SK-N-MC (cell line): ENCODE measurements around the gene SLC5A2.

Experiments
- DNase-seq: peaks from one replicate; pipeline ENCODE4 v3.0.0-alpha.2; 2011; ENCODE audit warnings: low read depth, low spot score
- H3K27ac ChIP-seq: fragments of 200-600 bp; sonication (generic); 2 replicates; pipeline ENCODE4 v1.5.1; 2016; ENCODE audit warnings: mixed run types
- H3K36me3 ChIP-seq: fragments of 200-600 bp; sonication (generic); 2 replicates; pipeline ENCODE4 v1.6.1; 2017; ENCODE audit warnings: antibody characterized with exemption, low read length, mixed read lengths; ENCODE audit not compliant: insufficient read depth
- H3K4me3 ChIP-seq: fragments of 200-600 bp; sonication (generic); 2 replicates; pipeline ENCODE4 v1.5.1; 2016
- H3K9ac ChIP-seq: fragments of 200-600 bp; sonication (generic); 2 replicates; pipeline ENCODE4 v1.8.0; 2017; ENCODE audit warnings: mixed run types, mixed read lengths; ENCODE audit not compliant: insufficient read length
- H3K9me3 ChIP-seq: fragments of 200-600 bp; sonication (generic); 2 replicates; pipeline ENCODE4 v1.6.1; 2017; ENCODE audit warnings: low read depth, mild to moderate bottlenecking, antibody characterized with exemption, low read length, moderate library complexity, mixed read lengths
- EZH2 ChIP-seq: fragments of 200-600 bp; sonication (generic); IDR thresholded peaks from one replicate; pipeline ENCODE4 v1.6.1; 2017; ENCODE audit warnings: antibody characterized with exemption
- FOXP2 ChIP-seq: optimal IDR thresholded peaks from 2 replicates; pipeline ENCODE3; 2011; ENCODE audit warnings: mild to moderate bottlenecking, moderate library complexity; ENCODE audit not compliant: insufficient read depth; ENCODE audit errors: extremely low read length, control extremely low read depth
- POLR2AphosphoS5 ChIP-seq: IDR thresholded peaks from 2 replicates; pipeline ENCODE4 v1.6.1; 2012; ENCODE audit warnings: mild to moderate bottlenecking, low read depth, low read length, borderline replicate concordance

Gene SLC5A2

DNA sequence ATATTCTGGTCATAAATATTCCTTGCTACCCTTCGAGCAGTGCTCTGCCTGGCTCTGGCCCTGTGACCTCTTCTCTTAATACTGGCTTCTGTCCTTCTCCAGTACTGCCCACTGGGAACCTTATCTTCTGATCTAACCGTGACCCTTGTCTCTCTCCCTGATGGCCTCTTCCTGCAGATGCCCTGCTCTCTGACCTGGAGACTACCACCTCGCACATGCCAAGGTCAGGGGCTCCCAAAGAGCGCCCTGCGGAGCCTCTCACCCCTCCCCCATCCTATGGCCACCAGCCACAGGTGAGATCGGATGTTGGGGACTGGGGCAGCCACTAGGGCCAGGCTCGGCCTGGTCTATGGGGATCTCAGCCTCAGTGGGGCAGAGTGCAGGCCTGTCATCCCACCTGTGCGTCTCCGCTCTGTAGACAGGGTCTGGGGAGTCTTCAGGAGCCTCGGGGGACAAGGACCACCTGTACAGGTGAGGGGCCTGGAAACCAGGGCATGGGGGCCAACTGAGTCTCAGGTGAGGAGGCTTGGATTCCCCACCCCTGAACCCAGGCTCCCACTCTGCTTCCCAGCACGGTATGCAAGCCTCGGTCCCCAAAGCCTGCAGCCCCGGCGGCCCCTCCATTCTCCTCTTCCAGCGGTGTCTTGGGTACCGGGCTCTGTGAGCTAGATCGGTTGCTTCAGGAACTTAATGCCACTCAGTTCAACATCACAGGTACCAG lies 9.5 kb upstream of the SLC5A2 start:
- no peak overlapping the region for H3K4me3 ChIP-seq
- H3K9me3 ChIP-seq = no peaks in the 10 kb centered on the region
- no peak overlapping the region for H3K27ac ChIP-seq
- H3K36me3 ChIP-seq = no peaks in the 10 kb centered on the region
- no peak overlapping the region for H3K9ac ChIP-seq
- no peak for DNase-seq
- TF ChIP-seq POLR2AphosphoS5 = no peak
- TF ChIP-seq FOXP2 = no peak
- TF ChIP-seq EZH2 = no peak

DNA sequence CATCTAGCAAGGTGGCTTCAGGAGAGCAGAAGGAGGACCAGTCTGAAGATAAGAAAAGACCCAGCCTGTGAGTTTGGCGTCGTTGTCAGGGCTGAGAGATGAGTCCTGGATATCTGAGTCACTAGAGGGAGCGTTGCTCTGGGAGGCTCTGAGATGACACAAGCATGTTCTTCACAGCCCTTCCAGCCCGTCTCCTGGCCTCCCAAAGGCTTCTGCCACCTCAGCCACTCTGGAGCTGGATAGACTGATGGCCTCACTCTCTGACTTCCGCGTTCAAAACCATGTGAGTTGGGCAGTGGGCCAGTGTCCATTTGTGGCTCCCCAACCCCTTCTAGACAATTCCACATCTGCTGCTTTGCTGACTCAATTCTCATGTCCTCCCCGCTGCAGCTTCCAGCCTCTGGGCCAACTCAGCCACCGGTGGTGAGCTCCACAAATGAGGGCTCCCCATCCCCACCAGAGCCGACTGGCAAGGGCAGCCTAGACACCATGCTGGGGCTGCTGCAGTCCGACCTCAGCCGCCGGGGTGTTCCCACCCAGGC lies 8.7 kb upstream of the SLC5A2 start:
- Histone ChIP-seq H3K4me3 (no peak overlapping the region), H3K9ac (no peak overlapping the region), H3K36me3 (no peaks in the 10 kb centered on the region), H3K27ac (no peak overlapping the region), H3K9me3 (no peaks in the 10 kb centered on the region)
- no peak for DNase-seq
- TF ChIP-seq FOXP2 (no peak), EZH2 (no peak), POLR2AphosphoS5 (no peak)

DNA sequence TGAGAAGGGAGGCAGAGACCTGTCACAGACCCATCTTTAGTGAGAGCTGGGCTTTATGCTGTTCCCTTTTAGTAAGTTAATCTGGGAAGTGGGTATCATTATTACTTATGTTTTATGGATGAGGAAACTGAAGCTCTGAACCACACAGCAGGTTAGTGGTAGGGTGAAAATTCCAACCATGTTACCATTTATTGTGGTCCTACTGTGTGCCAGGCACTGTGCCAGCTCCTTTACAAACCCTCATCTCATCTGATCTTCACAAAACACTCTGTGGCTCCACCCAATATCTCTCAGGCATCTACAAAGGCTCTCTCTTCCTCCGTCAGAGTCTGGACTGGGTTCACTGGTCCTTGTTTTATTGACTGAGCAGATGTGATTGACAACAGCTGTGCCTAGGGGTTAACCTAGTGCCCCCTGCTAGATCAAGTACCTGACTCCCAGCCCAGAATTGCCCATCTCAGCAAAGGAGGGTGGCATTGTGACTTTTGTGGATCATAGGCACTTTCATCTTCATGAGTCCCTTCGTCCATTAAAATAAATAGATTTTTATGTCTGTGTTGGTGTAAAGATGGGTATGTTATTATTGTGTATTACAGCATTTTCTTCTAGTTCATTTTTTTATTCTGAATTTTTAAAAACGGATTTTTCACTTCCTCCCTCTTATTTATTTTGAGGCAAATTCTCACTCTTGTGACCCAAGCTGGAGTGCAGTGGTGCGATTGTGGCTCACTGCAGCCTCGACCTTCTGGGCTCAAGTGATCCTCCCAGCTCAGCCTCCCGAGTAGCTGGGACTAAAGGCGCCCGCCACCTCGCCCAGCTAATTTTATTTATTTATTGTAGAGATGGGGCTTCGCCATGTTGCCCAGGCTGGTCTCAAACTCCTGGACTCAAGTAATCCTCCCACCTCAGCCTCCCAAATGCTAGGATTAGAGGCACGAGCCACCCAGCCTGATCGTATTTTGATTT lies 7.9 kb upstream of the SLC5A2 start:
- no peak overlapping the region for H3K27ac ChIP-seq
- no peak overlapping the region for H3K4me3 ChIP-seq
- H3K36me3 ChIP-seq = no peaks in the 10 kb centered on the region
- H3K9me3 ChIP-seq = no peaks in the 10 kb centered on the region
- no peak for DNase-seq
- no peak for TF ChIP-seq EZH2
- no peak for TF ChIP-seq FOXP2
- no peak overlapping the region for H3K9ac ChIP-seq

DNA sequence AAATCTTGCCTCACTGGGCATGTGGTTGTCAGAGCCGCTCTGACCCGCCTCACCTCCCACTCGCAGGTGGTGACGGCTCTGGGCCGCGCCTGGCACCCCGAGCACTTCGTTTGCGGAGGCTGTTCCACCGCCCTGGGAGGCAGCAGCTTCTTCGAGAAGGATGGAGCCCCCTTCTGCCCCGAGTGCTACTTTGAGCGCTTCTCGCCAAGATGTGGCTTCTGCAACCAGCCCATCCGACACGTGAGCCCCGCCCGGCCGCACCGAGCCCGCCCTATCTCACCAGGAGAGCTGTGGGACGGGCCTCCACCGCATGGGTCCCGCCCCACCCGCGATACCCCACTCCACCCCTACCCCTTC lies 7.0 kb upstream of the SLC5A2 start:
- TF ChIP-seq EZH2 (no peak), POLR2AphosphoS5 (no peak), FOXP2 (no peak)
- no peaks in the 10 kb centered on the region for H3K9me3 ChIP-seq
- H3K9ac ChIP-seq = no peak overlapping the region
- H3K36me3 ChIP-seq = no peaks in the 10 kb centered on the region
- no peak overlapping the region for H3K4me3 ChIP-seq
- no peak for DNase-seq
- H3K27ac ChIP-seq = no peak overlapping the region

DNA sequence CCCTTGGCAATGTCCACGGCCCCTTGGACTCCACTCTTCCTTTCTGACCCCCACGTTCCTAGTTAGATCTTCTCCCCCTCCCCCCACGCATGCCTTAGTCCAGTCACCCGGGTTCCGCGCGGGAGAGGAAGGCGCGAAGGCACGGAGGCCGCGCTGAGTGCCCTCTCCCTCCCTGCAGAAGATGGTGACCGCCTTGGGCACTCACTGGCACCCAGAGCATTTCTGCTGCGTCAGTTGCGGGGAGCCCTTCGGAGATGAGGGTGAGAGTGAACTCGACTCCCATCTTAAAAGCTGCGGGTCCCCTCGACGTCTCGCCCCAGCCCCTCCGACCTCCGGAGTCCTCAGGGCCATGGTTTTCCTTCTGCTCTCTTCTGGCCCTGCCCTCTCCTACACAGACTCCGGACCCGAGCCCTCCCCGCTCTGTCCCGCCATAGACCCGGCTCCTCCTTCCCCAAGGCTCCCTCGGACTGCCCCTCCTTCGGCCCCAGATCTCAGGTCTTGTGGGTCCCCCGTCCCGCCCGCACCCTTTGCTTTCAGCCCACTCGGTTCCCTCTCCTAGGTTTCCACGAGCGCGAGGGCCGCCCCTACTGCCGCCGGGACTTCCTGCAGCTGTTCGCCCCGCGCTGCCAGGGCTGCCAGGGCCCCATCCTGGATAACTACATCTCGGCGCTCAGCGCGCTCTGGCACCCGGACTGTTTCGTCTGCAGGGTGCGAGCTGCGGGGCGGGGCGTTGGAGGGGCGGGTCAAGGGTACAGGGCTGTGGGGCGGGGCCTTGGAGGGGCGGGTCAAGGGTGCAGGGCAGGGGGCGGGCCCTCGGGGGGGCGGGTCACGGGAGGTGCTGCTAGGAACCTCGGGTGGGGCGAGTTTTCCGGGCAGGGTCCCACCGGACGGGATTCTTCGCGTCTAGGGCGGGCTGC lies 6.4 kb upstream of the SLC5A2 start:
- no peaks in the 10 kb centered on the region for H3K9me3 ChIP-seq
- H3K9ac ChIP-seq = no peak overlapping the region
- no peak for DNase-seq
- no peaks in the 10 kb centered on the region for H3K36me3 ChIP-seq
- no peak overlapping the region for H3K27ac ChIP-seq
- no peak for TF ChIP-seq FOXP2
- TF ChIP-seq POLR2AphosphoS5 = no peak
- TF ChIP-seq EZH2 = no peak
- H3K4me3 ChIP-seq = no peak overlapping the region

DNA sequence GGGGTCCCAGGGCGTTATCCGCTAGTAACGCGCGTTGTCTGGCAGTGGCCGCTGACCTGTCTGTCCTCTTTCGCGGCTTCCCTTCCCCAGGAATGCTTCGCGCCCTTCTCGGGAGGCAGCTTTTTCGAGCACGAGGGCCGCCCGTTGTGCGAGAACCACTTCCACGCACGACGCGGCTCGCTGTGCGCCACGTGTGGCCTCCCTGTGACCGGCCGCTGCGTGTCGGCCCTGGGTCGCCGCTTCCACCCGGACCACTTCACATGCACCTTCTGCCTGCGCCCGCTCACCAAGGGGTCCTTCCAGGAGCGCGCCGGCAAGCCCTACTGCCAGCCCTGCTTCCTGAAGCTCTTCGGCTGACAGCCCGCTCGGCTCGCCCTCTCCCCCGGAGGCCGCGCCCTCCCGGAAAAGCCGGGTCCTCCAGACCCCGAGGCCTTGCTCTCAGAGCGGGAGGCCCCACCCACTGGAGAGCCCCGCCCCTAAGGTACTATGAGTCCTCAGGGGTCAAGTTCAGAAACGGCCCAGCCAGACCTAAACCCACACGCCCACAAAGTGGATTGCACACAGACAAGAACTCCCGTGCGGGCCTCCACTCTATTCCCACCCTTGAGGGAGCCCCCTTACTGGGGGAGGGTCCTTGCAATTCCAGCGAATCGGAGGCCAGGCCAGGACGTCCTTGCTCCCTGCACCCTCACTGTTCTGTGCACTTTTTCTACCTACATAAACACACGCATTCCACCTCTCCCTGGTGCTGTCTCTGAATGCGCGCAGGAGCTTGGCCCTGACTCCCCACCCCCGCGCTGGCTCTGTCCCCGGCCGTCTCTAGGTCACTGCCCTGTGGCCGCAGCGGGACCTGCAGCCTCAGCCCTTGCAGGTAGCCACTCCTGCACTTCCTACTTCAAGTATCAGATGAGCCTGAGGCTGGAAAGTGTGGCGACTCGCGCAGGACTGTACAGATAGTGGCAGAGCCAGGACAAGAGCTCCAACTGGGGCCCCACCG lies 5.4 kb upstream of the SLC5A2 start:
- H3K36me3 ChIP-seq = no peaks in the 10 kb centered on the region
- H3K9ac ChIP-seq = no peak overlapping the region
- no peak for DNase-seq
- no peak for TF ChIP-seq POLR2AphosphoS5
- no peak for TF ChIP-seq EZH2
- TF ChIP-seq FOXP2 = no peak
- H3K4me3 ChIP-seq = no peak overlapping the region
- no peak overlapping the region for H3K27ac ChIP-seq
- H3K9me3 ChIP-seq = no peaks in the 10 kb centered on the region

DNA sequence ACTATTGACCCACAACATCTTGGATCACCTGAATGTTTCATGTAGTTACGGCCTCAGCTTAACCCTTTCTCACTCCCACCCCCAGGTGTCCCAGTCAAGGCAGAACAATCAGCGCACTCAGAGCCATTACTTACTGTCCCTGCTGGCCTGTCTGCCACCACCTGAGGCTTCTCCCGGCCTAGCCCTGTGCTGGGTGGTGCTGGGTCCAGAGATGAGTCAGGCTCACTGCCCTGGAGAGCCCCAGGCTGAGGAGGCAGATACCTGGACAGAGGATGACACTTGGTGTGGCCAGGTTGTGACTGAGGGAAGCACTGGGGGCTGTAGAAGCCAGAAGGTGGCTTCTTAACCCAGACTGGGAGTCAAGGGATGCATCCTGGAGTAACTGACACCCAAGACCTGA lies 4.0 kb upstream of the SLC5A2 start:
- H3K27ac ChIP-seq = no peak overlapping the region
- DNase-seq = no peak
- H3K9me3 ChIP-seq = no peaks in the 10 kb centered on the region
- H3K36me3 ChIP-seq = no peaks in the 10 kb centered on the region
- TF ChIP-seq EZH2 (no peak), FOXP2 (no peak), POLR2AphosphoS5 (no peak)
- H3K9ac ChIP-seq = no peak overlapping the region
- no peak overlapping the region for H3K4me3 ChIP-seq
